AG08396 (cell line): ENCODE measurements around the gene CALR.
"Not testable (repeated sequence)": the region's sequence is repeated elsewhere in the genome, so short reads cannot be mapped to it uniquely, and the experiment has no call there.

Experiments used
- DNase-seq: peaks from one replicate; pipeline ENCODE4 v3.0.0; 2012; ENCODE audit warnings: low spot score, mixed read lengths

Gene CALR

GRCh38 chr19:12952488-12953137, 14.2 kb downstream of the CALR start:
- peak; percentile 83 for DNase-seq

GRCh38 chr19:12953138-12953798, 14.9 kb downstream of the CALR start:
- DNase-seq, result peak; percentile 27

- DNase-seq, result no peak
Measured at GRCh38 chr19:12953799-12954611, 15.6 kb downstream of the CALR start.

- no peak for DNase-seq
Measured at GRCh38 chr19:12954612-12954962, 16.2 kb downstream of the CALR start.

GRCh38 chr19:12955575-12955974, 17.2 kb downstream of the CALR start:
- not testable (repeated sequence) for DNase-seq

- no peak for DNase-seq
Measured at GRCh38 chr19:12955996-12956395, 17.6 kb downstream of the CALR start.

GRCh38 chr19:12956446-12957388, 18.3 kb downstream of the CALR start, which contains the start of gene GADD45GIP1:
TSS of gene GADD45GIP1 (minus strand) at chr19:12957223. CDS start at chr19:12957212, 11 bp downstream.
- DNase-seq, result peak; percentile 90

- not testable (repeated sequence) for DNase-seq
Measured at GRCh38 chr19:12957389-12957952, 19.1 kb downstream of the CALR start.

GRCh38 chr19:12959481-12959880, 21.1 kb downstream of the CALR start:
- DNase-seq, result no peak

- DNase-seq, result peak; percentile 89
Measured at GRCh38 chr19:12965017-12965811, 26.8 kb downstream of the CALR start.

GRCh38 chr19:12965812-12966135, 27.4 kb downstream of the CALR start:
- no peak for DNase-seq

GRCh38 chr19:12967907-12968306, 29.5 kb downstream of the CALR start:
- no peak for DNase-seq

GRCh38 chr19:12969292-12969988, 31.0 kb downstream of the CALR start, which contains the start of gene DAND5:
TSS of gene DAND5 (plus strand) at chr19:12969576. CDS start at chr19:12969661, 85 bp downstream.
- no peak for DNase-seq

GRCh38 chr19:12970070-12970820, 31.8 kb downstream of the CALR start:
- DNase-seq, result no peak

- no peak for DNase-seq
Measured at GRCh38 chr19:12973236-12973635, 34.8 kb downstream of the CALR start.

- DNase-seq, result no peak
Measured at GRCh38 chr19:12974301-12975220, 36.2 kb downstream of the CALR start.

- DNase-seq, result no peak
Measured at GRCh38 chr19:12975221-12975741, 36.9 kb downstream of the CALR start.

GRCh38 chr19:12976109-12976508, 37.7 kb downstream of the CALR start:
- not testable (repeated sequence) for DNase-seq
